Spleen (tissue), 7 donors: ENCODE results near the gene DCN.

Experiments
- POLR2A ChIP-seq, 3 donors: fragments of 450-650 bp; IDR thresholded peaks; one replicate each; pipeline ENCODE4 v1.5.1; 2017; ENCODE audit warnings: antibody characterized with exemption in 3 of 3, mild to moderate bottlenecking in 1 of 3
- TF ChIP-seq, protein P1 (sequence below), 11 experiments: fragments of 200-600 bp in 7 of 11; fragments of 450-650 bp in 4 of 11; sonication (generic) in 4 of 11; IDR thresholded peaks in 8 of 11; conservative IDR thresholded peaks in 3 of 11; 1 replicate in 7 of 11; 2 replicates in 4 of 11; pipeline versions ENCODE4 v1.4.0 to v1.8.0; 2016 to 2021; ENCODE audit warnings: antibody characterized with exemption in 11 of 11, inconsistent platforms in 4 of 11, mild to moderate bottlenecking in 1 of 11
- donor health status: DM: no; HTN: no; CAD: no; lungs with moderate emphysema.
- donor health status: DM: no; HTN: no; CAD: no.
- donor health status: DM: no; HTN: no; CAD: no.

DNA sequence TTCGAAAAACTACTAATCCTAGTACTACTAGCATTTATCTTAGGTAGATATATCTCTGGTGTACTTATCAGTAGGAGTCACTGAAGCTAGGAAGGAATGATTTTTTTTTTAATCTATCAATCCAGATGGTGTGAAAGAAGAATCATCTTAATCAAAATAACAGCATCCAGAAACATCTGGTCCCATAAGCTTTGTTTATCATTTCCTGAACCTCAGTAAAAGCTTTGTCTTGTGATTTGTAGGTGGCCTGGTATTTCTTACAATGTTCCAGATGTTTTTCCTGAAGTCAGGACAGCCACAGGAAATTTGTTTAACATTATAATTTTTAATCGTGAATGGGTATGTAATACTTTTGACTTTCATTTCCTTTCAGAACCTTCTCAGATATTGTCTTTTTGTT is 43.3 kb downstream of the DCN start:
- TF ChIP-seq, protein P1, sequence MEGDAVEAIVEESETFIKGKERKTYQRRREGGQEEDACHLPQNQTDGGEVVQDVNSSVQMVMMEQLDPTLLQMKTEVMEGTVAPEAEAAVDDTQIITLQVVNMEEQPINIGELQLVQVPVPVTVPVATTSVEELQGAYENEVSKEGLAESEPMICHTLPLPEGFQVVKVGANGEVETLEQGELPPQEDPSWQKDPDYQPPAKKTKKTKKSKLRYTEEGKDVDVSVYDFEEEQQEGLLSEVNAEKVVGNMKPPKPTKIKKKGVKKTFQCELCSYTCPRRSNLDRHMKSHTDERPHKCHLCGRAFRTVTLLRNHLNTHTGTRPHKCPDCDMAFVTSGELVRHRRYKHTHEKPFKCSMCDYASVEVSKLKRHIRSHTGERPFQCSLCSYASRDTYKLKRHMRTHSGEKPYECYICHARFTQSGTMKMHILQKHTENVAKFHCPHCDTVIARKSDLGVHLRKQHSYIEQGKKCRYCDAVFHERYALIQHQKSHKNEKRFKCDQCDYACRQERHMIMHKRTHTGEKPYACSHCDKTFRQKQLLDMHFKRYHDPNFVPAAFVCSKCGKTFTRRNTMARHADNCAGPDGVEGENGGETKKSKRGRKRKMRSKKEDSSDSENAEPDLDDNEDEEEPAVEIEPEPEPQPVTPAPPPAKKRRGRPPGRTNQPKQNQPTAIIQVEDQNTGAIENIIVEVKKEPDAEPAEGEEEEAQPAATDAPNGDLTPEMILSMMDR (IDR thresholded peaks at IDR 0.05 in 8 of 11, conservative IDR thresholded peaks at IDR 0.05 in 3 of 11), result no peak
- no peak for TF ChIP-seq POLR2A (IDR thresholded peaks at IDR 0.05)
